Measurements from ENCODE around the gene NAALADL1. TPM values are rescaled to one million over a fixed set of nuclear protein-coding genes. Genes with fewer than 3 reads are reported as not detected.

NAALADL1 gene
- total and polyA plus RNA-seq, 9 of the 15 experiments (the other 6 are each of a cell fraction or from before 2014, with no cell fraction given), result 0.06 to 0.72 (median 0.22) TPM; not detected in 4

DNA sequence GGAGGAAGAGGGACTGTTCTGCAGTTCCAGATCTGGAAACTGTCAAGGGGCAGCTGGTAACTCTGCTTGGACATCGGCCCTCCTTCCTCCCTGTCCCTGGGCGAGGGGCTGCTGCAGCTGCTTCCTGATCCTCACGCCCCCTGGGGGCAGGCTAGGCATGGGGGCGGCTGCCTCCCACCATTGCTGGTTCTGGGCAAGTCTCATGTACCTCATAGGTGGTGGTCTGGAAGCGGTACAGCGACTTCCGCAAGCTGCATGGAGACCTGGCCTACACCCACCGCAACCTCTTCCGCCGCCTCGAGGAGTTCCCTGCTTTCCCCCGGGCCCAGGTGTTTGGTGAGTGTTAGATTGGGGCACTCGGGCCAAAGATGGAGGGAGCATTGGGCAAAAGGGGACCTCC, 26.1 kb downstream of the NAALADL1 start:
- CTCF ChIA-PET (ENCODE audit: low intra/inter-chr PET ratio), result no interaction called here

More for the DNA sequence above, 26.1 kb downstream of the NAALADL1 start:
- intact Hi-C loops (cut with micrococcal nuclease) (no loop called here), in situ Hi-C loops (cut with MboI) (no loop called here)
- no peaks in the 10 kb centered on the region for H3K27me3 ChIP-seq (ENCODE audit: control insufficient read depth in 2 of 2, insufficient read depth in 2 of 2, low read length in 2 of 2)
- 87% methylated on average over 12 of the region's 13 CpGs for WGBS (ENCODE audit: insufficient coverage, low coverage, missing lambda C conversion rate)
- H2AFZ ChIP-seq (ENCODE audit: low read depth, low read length), result no peak overlapping the region
- FAIRE-seq, result no peak
- no peak overlapping the region for H3K9ac ChIP-seq (ENCODE audit: insufficient read depth in 1 of 2, low read depth in 2 of 2, low read length in 2 of 2)
- H4K20me1 ChIP-seq (replicated peaks; ENCODE audit: control insufficient read depth, insufficient read depth, low read length), result no peaks in the 10 kb centered on the region
- H3K27ac ChIP-seq (ENCODE audit: extremely low read depth, low read depth, low read length), result no peak overlapping the region
- no TSS peak for BruUV-seq (replicated peaks)
- no peak for DNase-seq (ENCODE audit: extremely low read depth in 1 of 4, low spot score in 3 of 4)
- peaks cover 14% of the 10 kb centered on the region; the same call in 1 of the 3 replicates for H3K36me3 ChIP-seq (ENCODE audit: control insufficient read depth, insufficient read depth, low read length)
- peaks cover 4 to 13% of the 10 kb centered on the region in 2 experiments; a peak in 3 of 5 replicates for H3K4me1 ChIP-seq (replicated peaks in 1 of 2; ENCODE audit: control insufficient read depth in 2 of 2, insufficient read depth in 2 of 2, low read length in 2 of 2)
- peaks cover 9% of the 10 kb centered on the region; the same call in 2 of the 3 replicates for H3K79me2 ChIP-seq (ENCODE audit: control insufficient read depth, insufficient read depth, low read length)
- no peak for ATAC-seq
- TF ChIP-seq POU5F1 (IDR thresholded peaks at IDR 0.05; ENCODE audit: borderline replicate concordance, low read depth, low read length, partially characterized antibody) (no peak), BHLHE40 (IDR thresholded peaks at IDR 0.05; ENCODE audit: low read length) (no peak), ZNF232 (CRISPR knock-in tag; IDR thresholded peaks at IDR 0.05) (no peak), ZNF143 (CRISPR knock-in tag; IDR thresholded peaks at IDR 0.05) (no peak), ZNF23 (CRISPR knock-in tag; IDR thresholded peaks at IDR 0.05) (no peak), CCNT2 (IDR thresholded peaks at IDR 0.05; ENCODE audit: borderline replicate concordance, extremely low read depth, insufficient read length, low read depth, low read length) (no peak), TBL1XR1 (IDR thresholded peaks at IDR 0.05; ENCODE audit: low read length in 2 of 2) (no peak), ETS2 (tag; IDR thresholded peaks at IDR 0.05; ENCODE audit: borderline replicate concordance, poor library complexity, severe bottlenecking) (no peak), BCOR (IDR thresholded peaks at IDR 0.05) (no peak)
- TF ChIP-seq, protein P1, sequence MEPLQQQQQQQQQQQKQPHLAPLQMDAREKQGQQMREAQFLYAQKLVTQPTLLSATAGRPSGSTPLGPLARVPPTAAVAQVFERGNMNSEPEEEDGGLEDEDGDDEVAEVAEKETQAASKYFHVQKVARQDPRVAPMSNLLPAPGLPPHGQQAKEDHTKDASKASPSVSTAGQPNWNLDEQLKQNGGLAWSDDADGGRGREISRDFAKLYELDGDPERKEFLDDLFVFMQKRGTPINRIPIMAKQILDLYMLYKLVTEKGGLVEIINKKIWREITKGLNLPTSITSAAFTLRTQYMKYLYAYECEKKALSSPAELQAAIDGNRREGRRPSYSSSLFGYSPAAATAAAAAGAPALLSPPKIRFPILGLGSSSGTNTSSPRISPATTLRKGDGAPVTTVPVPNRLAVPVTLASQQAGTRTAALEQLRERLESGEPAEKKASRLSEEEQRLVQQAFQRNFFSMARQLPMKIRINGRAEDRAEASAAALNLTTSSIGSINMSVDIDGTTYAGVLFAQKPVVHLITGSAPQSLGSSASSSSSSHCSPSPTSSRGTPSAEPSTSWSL (CRISPR knock-in tag; IDR thresholded peaks at IDR 0.05; ENCODE audit: borderline replicate concordance), result no peak
- TF ChIP-seq, protein P2, sequence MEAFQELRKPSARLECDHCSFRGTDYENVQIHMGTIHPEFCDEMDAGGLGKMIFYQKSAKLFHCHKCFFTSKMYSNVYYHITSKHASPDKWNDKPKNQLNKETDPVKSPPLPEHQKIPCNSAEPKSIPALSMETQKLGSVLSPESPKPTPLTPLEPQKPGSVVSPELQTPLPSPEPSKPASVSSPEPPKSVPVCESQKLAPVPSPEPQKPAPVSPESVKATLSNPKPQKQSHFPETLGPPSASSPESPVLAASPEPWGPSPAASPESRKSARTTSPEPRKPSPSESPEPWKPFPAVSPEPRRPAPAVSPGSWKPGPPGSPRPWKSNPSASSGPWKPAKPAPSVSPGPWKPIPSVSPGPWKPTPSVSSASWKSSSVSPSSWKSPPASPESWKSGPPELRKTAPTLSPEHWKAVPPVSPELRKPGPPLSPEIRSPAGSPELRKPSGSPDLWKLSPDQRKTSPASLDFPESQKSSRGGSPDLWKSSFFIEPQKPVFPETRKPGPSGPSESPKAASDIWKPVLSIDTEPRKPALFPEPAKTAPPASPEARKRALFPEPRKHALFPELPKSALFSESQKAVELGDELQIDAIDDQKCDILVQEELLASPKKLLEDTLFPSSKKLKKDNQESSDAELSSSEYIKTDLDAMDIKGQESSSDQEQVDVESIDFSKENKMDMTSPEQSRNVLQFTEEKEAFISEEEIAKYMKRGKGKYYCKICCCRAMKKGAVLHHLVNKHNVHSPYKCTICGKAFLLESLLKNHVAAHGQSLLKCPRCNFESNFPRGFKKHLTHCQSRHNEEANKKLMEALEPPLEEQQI (IDR thresholded peaks at IDR 0.05), result no peak
- TF ChIP-seq, protein P3, sequence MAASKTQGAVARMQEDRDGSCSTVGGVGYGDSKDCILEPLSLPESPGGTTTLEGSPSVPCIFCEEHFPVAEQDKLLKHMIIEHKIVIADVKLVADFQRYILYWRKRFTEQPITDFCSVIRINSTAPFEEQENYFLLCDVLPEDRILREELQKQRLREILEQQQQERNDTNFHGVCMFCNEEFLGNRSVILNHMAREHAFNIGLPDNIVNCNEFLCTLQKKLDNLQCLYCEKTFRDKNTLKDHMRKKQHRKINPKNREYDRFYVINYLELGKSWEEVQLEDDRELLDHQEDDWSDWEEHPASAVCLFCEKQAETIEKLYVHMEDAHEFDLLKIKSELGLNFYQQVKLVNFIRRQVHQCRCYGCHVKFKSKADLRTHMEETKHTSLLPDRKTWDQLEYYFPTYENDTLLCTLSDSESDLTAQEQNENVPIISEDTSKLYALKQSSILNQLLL (CRISPR knock-in tag; IDR thresholded peaks at IDR 0.05; ENCODE audit: borderline replicate concordance), result no peak
- H3K9me1 ChIP-seq (ENCODE audit: control insufficient read depth, insufficient read depth, low read length), result no peaks in the 10 kb centered on the region
- no peak overlapping the region for H3K4me3 ChIP-seq
- H3K4me2 ChIP-seq (ENCODE audit: insufficient read depth, low read length), result no peak overlapping the region
- no peaks in the 10 kb centered on the region for H3K9me3 ChIP-seq (replicated peaks; ENCODE audit: control insufficient read depth, insufficient read depth, low read depth, low read length)
- POLR2A ChIA-PET, result no interaction called here

All from K562 (cell line).